NCI-H2196 (cell line): ENCODE data around the gene ANKRD17.

Experiments
- DNase-seq: peaks from one replicate; lab custom pipeline; 2025; ENCODE audit not compliant: unreplicated experiment; lab: John Stamatoyannopoulos, UW

Gene ANKRD17

DNA sequence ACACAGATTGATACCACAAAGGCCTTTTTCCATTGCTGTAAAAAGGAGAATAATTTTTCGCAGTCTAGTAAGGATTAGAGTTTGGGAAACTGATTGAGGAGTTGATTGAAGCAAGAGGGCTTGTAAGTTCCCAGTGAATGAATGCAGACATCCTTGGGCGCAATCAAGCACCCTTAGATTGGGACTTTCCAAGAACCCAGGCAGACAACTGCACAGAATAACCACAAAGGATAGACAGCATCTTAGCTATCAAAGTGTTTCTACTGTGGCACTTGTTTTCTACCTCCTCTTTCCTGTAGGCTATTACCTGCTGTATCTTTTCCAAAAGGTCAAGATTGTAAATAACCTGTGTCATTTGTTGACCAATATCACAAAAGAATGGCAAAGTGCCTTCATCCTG is 191.7 kb downstream of the ANKRD17 start:
- no peak for DNase-seq

GRCh38 chr4:73066445-73066844 is 192.2 kb downstream of the ANKRD17 start:
- DNase-seq: no peak

DNA sequence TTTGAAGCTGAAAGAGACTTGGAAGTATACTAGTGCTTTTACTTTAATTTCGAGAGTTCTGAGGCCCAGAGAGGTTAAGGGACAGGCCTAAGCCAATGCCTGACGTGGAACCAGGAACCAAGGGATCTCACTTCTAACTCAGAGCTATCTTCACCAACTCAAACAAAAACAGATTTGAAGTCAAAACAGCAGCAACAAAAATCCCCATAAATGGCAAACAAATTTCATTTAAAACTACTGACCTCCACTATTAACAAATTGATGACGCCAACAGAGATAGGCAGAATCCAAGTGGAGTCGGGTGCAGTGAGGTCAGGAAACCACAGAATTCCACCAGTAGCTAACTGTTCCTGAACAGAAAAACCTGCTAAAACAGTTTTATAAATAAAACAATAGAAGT is 194.1 kb downstream of the ANKRD17 start:
- DNase-seq: no peak

- no peak for DNase-seq
Observed at GRCh38 chr4:73055241-73055897, 203.2 kb downstream of the ANKRD17 start.

- DNase-seq: no peak
Observed at GRCh38 chr4:73053974-73054480, 204.6 kb downstream of the ANKRD17 start.

- no peak for DNase-seq
Observed at GRCh38 chr4:73053076-73053475, 205.5 kb downstream of the ANKRD17 start.

GRCh38 chr4:73051625-73052024 is 207.0 kb downstream of the ANKRD17 start:
- no peak for DNase-seq

GRCh38 chr4:73045879-73046278 is 212.7 kb downstream of the ANKRD17 start:
- no peak for DNase-seq

- no peak for DNase-seq
Observed at GRCh38 chr4:73037057-73037456, 221.5 kb downstream of the ANKRD17 start.

GRCh38 chr4:73036123-73036522 is 222.5 kb downstream of the ANKRD17 start:
- no peak for DNase-seq

- no peak for DNase-seq
Observed at GRCh38 chr4:73034896-73035295, 223.7 kb downstream of the ANKRD17 start.

DNA sequence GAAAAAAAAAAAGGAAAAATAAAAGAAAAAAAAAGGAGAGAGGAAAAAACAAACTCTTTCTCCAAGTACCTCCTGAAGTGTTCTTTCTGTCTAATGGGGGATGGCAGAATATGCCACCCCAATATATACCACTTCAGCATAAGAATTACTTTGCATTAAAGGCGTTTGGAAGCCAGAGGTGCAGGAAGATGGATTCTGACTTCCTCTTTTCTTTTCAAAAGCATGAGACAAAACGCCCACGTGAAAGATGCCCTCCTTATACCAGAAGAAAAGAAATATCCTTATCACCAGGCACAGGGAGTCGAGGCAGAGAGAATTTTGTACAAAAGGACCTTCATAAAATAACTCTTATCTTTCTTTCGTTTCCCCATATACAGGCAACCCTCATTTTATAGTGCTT is 230.0 kb downstream of the ANKRD17 start:
- no peak for DNase-seq
